T-helper 22 cell (primary cell): ENCODE data around the gene ABCC1.

ENCODE experiments used
- DNase-seq: peaks from one replicate; pipeline ENCODE4 v3.0.0-alpha.2; 2020; ENCODE audit warnings: low read depth

The ABCC1 gene

DNA sequence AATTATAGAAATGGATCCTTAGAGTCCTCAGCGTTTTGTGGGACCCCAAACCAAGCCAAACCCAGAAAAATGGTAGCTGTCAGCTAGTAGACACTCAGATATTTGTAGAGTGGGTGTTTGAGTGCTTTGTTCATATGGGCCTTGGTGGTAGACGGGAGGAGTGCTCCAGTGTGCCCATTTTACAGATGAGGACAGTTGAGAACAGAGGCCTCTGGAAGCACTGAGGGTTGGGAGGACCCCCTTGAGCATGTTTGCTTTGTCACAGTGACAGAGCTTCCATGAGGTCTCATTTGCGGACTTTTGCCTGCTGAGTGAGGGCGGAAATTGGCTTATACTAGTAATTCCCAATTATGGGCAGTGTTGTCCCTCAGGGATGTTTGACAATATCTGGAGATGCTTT is 162.2 kb downstream of the ABCC1 start:
- no peak for DNase-seq

DNA sequence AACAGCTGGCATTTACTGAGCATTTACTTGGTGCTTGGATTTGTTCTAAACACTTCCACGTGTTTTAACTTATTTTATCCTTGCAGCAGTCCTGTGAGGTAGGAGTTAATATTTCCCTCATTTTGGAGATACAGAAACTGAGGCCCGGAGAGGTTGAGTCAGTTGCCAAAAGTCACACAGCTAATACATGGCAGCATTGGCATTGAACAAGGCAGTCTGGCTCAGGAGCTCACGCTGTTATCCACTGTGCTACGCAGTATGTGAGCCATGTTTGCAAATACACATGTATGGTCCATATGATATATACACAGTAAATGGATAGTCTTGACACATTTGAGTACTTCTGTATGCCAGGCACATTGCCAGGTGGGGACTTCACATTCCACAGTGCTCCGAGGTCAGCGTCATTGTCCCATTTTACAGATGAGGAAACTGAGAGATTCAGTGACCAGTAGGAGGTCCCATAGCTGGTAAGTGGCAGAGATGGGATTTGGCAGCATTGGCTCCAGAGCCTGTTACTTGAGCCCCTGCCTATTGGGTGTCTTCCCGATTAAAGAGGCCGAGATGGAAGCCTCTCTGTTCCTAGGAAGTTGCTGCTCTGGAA is 163.1 kb downstream of the ABCC1 start:
- no peak for DNase-seq

- DNase-seq, result no peak
These were observed 163.7 kb downstream of the ABCC1 start for GRCh38 chr16:16113076-16113475.

GRCh38 chr16:16116841-16117240 is 167.4 kb downstream of the ABCC1 start:
- DNase-seq, result no peak

GRCh38 chr16:16118337-16118736 is 168.9 kb downstream of the ABCC1 start:
- no peak for DNase-seq

DNA sequence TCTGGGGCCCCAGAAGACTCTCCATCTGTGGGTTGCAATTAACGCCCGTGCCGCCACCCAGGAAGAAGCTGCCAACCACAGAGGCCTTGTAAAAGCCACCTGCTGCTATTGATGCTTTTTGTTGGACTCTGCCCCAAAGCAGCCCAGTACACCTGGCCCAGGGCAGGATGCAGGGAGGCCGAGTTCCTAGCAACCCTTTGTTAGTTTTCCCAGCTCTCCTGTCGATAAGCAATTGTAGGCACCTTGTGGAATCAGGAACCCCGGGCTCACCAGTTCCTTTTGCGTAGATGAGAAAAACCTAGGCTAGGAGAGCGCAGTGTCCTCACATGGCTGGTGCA is 170.6 kb downstream of the ABCC1 start:
- DNase-seq, result no peak

DNA sequence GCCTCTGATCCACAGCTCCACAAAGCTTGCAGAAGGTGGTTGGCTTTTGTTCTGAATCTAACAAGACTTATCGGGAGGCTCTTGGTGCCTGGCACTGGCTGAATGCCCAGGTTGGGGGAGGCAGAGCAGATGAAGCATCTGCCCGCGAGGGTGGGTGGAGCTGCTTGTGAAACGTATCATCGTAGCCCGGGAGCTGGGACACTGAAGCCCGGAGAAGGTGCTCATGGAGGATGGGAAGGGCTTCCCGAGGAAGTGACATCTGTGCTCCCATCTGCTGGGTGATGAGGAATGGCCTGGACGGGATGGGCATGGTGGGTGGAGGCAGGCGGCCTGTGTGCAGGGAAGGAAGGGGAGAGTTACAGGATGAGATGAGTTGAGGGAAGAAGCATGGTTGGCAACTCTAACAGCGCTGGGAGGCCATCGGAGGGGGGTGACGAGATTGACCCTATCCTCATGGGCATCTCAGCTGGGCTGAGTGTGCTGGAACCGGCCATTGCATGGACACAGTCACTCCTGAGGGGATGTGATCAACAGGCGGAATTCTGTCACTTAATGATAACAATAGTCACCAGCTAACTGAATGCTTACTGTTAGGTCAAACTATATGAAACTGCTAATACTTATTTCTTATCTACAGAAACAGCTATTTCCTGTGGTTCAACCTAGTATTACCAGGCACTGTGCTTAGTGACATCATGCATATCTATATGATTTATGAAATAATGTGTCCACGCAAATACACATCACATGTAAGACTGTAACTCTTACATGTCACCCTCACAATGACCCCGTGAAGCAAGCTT is 171.2 kb downstream of the ABCC1 start:
- no peak for DNase-seq

DNA sequence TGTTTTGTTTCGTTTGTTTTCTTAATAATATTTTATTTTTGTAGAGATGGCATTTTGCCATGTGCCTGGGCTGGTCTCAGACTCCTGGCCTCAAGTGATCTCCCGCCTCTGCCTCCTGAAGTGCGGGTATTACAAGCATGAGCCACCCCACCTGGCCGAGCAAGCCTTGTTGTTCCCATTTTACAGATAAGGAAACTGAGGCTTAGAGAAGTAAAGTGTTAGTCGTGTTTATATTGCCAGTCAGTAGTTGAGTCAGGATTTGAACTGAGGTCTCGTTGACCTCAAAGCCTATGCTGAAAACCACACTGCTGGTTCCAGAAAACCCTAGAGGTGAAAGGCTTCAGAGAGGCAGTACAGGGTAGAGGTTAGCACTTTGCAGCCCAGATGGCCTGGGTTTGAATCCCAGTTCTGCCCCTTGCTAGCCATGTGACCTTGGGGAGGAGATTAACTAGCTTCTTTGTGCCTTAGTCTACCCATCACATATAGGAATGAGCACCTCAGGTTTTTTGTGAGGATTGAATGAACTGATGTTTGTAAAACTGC is 171.8 kb downstream of the ABCC1 start:
- DNase-seq, result no peak

DNA sequence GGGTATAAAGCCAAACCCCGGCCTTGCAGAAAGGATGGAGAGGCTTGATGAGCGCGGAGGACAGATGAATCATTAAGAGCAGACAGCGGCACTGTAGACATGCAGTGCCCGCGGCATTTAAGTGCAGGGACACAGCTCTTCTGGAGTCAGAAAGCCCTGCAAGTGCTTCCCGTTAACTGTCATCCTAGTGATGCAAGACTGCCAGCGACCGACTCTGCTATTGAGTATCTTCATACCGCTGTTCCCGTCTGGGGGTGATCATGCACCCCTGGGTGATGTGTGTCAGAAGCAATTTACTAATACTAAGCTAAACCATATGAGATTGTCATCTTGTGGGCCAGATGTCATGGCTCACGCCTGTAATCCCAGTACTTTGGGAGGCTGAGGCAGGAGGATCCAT is 172.8 kb downstream of the ABCC1 start:
- DNase-seq, result no peak

GRCh38 chr16:16124438-16124837 is 175.0 kb downstream of the ABCC1 start:
- no peak for DNase-seq

DNA sequence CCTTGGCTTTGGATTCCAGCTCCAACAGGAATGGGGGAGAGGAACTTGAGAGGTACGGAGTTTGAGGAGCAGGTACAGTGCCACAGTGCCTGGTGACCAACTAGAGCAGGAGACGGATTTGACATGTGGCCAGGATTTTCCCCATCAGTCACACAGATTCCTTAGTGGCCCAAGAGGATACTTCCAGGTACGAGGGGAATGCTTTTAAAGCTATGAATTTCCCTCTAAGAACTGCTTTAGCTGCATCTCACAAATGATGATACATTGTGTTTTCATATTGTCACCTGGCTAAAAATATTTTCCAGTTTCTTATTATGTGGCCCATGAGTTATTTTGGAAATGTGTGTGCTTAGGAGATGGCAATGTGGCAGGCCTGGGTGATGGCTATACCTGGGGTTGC is 175.6 kb downstream of the ABCC1 start:
- no peak for DNase-seq

DNA sequence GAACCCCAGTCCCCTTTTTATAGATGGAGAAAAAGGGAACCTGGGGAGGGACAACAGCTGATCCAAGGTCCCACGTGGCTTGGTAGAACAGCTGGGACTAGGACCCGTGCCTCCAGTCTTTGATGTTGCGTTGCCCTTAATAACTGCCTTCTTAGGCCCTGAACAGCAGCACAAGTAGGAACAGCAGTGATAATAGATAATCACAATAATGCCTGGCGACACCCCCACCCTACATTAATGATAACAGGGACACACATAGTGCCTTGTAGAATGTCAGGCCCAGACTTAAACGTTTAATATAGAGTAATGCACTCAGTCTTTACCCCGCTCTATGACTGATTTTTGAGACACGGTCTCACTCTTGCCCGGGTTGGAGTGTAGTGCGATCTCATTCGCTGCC is 177.5 kb downstream of the ABCC1 start:
- DNase-seq, result no peak

DNA sequence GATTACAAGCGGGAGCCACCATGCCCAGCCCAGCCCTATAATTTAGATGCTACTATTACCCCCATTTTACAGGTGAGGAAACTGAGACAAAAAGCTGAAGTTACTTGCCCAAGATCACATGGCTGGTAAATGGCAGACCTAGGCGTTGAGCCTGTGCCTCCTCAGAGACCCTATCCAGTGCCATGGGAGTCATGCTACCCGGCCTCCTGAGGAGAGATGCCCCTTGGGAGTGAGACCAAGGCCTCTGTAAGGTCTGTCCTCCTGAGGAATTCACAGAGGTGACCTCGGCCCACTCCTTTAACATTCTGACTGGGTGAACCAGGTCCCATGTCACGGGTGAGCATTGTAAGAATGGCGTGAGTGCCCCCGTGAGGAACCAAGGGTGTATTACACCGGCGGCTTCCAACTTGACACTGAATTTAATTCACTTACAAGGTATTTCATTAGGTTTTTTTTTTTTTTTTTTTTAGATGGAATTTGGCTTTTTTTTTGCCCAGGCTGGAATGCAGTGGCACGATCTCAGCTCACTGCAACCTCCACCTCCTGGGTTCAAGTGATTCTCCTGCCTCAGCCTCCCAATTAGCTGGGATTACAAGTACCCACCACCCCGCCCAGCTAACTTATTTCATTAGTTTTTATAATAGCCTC is 178.2 kb downstream of the ABCC1 start:
- DNase-seq, result peak; percentile 18

DNA sequence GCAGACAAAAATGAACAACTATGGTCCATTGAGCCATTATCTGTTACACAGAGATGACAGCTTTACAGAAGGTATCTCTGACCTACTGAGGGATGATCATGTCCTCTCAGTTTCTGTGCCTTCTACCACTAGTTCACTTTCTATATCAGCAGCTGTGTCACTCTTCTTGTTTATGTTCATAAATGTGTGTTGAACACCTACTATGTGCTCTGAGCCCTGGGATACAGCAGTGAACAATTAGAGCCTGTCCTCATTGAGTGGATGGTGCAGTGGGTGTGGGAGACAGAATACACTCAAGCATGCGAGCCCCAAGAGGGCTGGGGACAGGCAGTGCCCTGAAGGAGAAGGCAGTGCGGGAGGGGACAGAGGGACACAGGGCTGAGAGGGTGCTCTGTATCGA is 181.8 kb downstream of the ABCC1 start:
- DNase-seq, result no peak

- no peak for DNase-seq
These were observed 182.2 kb downstream of the ABCC1 start for GRCh38 chr16:16131659-16132058.

GRCh38 chr16:16133943-16134604 is 184.7 kb downstream of the ABCC1 start:
- no peak for DNase-seq

GRCh38 chr16:16136588-16136987 is 187.2 kb downstream of the ABCC1 start:
- no peak for DNase-seq

GRCh38 chr16:16137110-16137509 is 187.7 kb downstream of the ABCC1 start:
- no peak for DNase-seq

GRCh38 chr16:16138034-16138635 is 188.7 kb downstream of the ABCC1 start:
- no peak for DNase-seq

- DNase-seq, result no peak
These were observed 189.6 kb downstream of the ABCC1 start for GRCh38 chr16:16139061-16139460.

DNA sequence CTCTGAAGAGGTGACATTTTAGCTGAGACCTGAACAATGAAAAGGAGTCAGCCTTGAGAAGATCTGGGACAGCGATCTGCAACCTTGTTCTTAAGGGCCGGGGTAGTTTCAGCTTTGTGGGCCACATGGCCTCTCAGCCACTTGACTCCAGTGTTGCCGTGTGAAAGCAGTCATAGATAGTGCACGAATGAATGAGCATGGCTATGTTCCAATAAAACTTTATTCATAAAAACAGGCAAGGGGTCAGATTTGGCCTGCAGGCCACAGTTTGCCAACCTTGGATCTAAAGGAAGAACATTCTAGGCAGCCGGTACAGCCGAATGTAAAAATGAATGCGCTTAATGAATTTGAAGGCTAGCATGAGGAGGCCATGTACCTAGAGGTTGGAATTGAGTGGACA is 190.4 kb downstream of the ABCC1 start:
- no peak for DNase-seq

DNA sequence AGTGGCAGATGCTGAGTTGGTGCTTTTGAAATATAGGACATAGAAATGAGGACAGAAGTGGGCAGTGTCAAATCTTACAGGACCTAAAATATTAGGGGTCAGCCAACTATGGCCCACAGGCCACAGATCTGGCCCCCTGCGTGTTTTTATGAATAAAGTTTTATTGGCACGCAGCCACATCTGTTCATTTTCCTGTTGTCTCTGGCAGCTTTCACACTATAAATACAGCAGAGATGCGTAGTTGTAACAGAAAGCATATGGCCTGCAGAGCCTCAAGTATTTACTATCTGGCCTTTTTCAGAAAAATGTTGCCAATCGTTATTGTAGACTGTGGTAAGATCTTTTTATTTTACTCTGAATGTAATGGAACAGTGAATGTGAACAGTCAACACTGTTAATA is 191.1 kb downstream of the ABCC1 start:
- no peak for DNase-seq
